Measurements from ENCODE around the gene RFX8.
"Not testable (repeated sequence)": the region's sequence is repeated elsewhere in the genome, so short reads cannot be mapped to it uniquely, and the experiment has no call there.

RFX8 gene

DNA sequence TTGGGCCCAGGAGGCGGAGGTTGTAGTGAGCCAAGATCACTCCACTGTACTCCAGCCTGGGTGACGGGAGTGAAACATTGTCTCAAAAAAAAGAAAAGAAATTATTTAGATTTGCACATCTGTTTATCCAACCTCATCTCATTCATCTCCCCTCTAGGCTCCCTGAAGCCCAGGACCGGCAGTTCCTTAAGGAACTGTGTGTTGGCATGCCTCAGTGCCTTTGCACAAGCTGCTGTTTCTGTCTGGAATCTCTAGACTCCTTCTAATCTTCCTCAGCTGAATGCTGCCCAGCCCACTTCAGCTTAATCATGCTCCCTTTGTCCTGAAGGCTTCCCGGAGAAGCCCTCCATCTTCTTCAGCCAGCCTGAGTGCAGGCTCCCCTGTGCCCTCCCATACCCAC lies 10.9 kb upstream of the RFX8 start:
- no peak for DNase-seq

DNA sequence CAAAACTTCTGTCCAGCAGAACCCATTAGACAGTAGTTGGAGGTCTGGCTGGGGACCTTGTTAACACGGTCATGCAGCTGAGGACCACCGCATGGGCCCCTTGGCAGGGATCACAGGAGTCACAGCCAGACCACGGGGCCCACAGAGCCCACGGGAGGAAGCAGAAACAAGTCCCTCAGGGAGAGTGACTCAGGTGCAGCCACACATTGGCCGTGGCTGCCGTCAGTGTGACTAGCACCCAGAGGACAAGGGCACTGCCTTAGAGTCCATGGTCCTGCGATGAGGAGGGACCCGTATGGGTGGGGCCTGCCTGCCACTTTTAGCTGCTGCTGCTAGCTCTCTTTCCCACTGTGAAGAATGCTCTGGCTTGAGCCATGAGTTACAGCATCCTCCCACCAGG lies 5.9 kb upstream of the RFX8 start:
- no peak for DNase-seq

DNA sequence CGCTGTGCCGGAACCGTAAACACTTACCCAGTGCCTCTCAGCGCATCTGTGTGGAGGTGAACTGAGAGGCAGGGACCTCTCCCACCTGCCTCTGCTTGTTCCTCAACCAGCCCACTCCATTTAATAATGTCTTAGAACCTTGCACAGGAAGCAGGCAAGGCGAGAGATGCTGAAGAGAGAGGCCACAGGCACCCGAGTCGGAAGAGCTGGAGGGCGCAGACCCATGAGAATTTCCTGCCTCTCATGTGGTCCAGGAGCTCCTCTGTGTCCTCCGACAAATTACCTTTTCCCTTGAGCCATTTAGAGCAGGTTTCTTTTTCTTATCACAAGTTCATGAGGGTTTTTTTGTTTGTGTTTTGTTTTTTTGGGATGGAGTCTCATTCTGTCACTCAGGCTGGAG lies 4.9 kb upstream of the RFX8 start:
- no peak for DNase-seq

DNA sequence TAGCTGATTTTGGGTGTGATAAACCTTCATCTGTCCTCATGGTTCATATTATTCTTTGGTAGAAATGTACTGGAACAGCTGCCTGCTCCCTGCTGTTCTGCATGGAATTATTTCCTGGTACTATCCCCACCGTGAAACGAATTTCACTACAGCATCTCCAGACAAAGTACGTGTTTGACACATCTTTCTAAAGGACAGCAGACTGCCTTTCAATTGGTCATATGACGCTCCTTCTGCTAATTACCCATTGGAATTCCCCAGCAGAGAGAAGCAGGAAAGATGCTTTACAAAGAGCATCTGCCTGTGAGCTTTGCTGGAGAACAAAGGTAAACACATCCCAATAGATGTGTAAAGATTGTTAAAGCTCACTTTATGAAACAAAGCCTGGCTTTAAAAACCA lies 4.4 kb upstream of the RFX8 start:
- no peak for DNase-seq

DNA sequence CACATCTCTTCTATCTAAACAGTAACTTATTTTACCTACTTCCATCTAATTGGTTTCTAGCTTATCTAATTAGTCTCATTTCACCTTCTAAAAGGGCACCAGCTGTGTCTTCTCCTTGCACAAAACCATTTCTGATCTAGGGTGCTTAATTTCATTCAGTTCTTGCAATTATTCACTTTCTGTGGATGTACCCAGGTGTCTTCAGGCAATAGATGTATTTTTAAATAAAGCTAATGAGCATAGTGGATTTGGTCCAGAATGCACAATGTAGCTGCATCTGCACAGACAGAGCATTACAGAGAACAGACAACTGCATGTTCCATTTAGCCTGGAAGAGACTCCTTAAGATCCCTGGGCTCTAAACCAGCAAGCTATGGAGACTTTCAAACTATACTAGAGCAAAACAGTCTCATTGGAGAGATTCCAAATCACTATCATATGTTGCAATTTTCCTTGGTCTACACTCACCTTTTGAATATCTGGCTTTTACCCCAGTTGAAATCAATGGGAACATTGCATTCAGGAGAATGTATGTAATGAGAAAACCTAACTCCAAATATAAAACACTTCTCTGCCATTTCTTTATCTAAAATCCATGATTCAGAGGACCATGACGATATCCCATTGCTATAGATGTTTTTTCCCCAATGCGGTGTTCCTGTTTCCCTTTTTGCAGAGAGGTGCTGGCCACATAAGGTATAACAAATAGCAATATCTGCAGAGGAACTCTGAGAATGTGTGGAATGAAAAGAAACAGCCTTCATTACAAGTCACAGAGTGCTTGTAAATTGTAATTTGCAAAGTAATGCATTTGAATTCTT lies 3.5 kb upstream of the RFX8 start:
- DNase-seq, result no peak

DNA sequence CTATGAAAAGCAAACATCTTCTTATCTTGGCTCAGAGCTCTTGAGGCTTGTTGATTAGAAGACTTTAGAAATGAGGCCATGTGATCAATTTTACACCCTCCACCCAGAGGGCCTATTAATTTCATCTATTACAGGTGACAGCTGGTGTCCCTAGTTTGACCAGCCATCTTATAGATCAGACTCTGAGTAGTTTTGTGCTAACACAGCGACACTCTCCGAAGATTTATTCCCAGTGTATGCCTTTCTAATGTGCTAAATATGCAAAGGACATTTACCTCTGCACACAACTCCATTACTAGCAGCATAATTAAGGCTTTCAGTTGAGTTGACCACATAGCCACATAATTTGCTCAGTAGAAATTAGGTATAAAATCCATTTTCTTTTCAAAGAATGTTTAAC lies 2.6 kb upstream of the RFX8 start:
- no peak for DNase-seq

- DNase-seq, result no peak
These were observed 1.8 kb upstream of the RFX8 start for GRCh38 chr2:101476605-101477208.

- no peak for DNase-seq
These were observed 806 bp downstream of the RFX8 start for GRCh38 chr2:101473911-101474701.

- DNase-seq, result no peak
These were observed 1.4 kb downstream of the RFX8 start for GRCh38 chr2:101473591-101473910.

DNA sequence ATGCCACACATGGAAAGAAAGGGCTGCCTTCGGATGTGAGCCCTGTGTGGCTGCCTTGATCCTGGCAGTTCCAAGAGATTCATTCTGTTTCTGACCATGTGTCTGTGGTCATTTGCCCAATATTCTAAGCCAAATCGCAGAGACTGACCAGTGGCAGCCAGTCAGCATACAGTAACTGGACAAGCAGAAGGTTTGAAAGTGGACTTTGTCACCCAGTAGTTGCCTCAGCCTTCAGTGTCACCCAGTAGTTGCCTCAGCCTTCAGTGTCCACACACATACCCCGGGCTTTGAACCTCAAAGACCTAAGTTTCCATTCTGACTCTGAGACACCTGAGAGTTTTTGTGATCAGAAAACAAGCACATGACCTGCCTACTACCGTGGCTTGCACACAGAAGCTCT lies 5.0 kb downstream of the RFX8 start:
- DNase-seq, result no peak

DNA sequence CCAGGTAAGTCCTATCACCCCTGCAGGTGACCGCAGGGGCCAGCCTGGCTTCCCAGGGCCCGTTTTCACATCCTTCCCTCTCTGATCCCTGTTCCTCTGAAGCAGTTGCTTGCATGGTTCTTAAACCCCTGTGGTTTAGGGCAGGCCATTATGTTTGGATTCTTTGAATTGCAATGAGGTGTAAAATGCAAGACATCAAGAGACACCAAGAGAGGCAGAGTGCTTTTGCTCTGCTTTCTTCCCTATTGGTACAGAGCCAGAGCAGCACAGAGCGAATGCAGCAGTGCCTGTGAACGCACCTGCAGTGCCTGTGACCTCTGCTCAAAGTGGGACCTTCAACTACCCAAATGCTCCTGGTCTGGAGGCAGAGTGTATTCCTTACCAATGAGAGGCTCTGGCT lies 7.6 kb downstream of the RFX8 start:
- no peak for DNase-seq

DNA sequence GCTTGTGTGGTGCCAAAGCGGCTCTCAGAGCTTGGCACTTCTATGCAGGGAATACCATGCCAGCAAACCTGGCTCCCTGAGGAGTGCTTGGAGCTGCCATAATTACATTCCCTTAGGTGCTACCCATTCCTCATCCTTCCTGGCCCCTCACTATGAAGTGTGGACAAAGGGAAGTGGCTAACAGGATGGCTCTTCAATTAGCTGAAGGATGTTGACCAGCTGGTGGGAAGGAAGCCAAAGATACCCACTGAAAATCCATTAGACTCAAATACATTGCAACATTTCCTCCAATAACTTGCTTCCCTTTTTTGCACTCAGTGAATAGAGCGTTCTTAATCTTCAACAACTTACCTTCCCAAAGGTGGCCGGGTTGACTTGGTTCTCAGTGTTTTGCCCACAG lies 8.5 kb downstream of the RFX8 start:
- peak; percentile 16 for DNase-seq

DNA sequence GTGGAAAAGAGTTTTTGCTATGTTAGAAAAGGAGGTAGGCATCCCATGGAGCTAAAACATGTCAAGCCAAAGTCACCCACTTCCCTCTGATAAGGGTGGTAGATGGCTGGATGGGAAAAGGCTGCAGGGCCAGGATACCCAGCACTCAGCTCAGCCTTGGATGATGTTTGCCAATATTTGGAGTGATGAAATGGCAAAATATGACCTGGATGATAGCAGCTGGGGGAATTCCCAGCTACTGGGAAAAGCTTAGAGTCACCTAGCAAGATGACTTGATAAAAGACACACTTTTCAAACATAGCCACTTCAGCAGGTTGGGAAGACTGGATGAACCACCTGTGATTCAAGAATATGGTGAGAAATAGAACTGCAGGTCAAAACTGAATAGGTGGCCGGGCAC lies 10.1 kb downstream of the RFX8 start:
- DNase-seq, result no peak

DNA sequence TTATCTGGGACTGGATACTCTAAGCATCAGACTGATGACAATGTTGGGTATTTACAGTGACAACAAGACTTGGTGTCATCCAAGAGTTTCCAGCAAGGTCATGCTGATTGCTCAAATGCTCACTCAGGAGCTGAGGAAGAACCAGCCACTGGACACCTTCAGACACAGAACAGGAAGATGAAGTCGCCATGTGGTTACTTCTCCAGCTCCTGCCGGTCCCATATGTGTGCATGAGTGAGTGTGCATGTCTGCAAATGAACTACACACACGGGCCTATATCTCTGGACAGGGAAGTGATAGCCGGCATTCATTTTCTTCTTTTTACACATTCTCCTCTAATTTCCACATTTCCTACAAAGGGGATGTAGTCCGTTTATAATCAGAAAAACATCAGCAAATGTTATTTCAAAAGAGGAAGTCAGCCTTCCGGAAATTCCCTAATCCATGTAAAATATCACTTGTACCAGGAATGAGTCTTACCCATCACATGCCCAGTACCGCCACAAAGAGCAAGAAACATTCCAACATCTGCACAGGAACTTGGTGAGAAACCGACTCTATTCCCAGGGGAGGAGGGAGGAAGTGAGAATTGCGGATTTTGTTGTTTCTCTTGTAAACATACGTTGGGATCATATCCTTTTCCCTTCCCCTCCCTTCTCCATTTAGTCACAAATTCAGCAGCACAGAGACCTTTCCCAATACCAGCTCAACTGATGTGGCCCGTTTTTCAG lies 10.8 kb downstream of the RFX8 start:
- no peak for DNase-seq

DNA sequence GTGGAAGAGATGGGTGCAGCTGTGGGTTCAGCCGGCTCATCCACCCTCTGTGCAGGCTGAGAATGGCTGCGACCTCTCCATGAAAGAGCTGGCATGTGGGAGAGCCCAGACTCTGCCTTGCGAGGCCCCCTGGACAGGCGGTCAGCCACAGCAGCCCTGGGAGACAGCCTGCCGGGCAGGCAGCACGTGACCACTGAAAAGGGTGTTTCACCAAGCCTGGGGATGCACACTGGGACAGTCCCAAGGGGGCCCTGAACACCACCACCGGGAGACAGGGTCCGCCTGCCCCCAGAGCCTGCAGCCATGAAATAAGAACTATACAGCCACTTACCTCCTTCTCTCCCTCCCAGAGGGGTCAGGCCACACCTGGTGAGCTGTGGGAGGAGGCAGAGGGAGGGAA lies 11.5 kb downstream of the RFX8 start:
- DNase-seq, result no peak

- DNase-seq, result no peak
These were observed 13.5 kb downstream of the RFX8 start for GRCh38 chr2:101461381-101461780.

DNA sequence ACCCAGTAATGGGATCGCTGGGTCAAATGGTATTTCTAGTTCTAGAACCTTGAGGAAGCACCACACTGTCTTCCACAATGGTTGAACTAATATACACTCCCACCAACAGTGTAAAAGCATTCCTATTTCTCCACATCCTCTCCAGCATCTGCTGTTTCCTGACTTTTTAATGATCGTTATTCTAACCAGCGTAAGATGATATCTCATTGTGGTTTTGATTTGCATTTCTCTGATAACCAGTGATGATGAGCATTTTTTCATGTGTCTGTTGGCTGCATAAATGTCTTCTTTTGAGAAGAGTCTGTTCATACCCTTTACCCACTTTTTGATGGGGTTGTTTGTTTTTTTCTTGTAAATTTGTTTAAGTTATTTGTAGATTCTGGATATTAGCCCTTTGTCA lies 20.5 kb downstream of the RFX8 start:
- not testable (repeated sequence) for DNase-seq

GRCh38 chr2:101450965-101451364 lies 23.9 kb downstream of the RFX8 start:
- no peak for DNase-seq

- no peak for DNase-seq
These were observed 28.0 kb downstream of the RFX8 start for GRCh38 chr2:101446869-101447268.

DNA sequence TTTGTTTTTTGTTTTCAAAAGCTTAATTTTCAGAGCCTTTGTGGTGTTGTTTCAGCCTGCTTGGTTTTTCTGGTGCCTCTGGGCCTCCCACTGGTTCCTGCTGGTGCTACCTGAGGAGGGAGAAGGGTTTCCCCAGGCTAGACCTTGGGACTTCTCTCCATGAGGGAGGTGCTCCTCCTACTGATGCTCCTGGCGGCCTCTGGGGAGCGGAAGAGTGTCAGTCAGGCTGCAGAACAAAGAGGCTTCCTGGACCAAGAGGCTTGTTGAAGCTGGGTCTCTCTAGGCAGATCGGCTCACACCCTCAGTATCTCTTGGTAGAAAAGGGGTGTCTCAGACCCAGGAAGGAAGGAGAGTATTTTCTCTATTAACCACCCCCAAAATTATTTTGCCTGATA lies 32.2 kb downstream of the RFX8 start:
- no peak for DNase-seq

DNA sequence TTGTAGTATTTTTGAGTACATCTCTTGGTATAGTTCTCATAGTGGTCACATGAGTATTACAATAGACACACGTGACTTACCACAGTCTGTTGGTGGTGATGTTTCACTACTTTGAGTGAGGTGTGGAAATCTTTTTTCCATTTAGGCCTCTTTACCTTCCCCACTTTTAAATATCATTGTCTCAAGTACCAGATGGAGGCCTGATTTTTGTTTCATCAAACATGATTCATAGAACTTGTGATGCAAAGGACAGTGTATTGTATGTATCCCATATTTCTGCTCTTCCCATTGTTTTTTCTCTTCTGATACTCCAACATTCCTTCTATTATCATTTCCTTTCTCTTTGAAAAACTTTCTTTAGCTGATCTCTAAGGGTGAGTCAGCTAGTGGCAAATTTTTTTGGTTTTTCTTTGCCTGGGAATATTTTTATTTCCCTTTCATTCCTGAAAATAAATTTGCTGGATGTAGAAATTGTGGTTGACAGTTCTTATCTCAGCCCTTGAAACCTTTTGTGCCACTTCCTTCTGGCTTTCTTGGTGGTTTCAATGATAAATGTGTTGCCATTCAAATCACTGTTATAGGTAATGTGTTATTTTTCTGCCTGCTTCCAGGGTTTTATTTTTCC lies 32.8 kb downstream of the RFX8 start:
- no peak for DNase-seq

DNA sequence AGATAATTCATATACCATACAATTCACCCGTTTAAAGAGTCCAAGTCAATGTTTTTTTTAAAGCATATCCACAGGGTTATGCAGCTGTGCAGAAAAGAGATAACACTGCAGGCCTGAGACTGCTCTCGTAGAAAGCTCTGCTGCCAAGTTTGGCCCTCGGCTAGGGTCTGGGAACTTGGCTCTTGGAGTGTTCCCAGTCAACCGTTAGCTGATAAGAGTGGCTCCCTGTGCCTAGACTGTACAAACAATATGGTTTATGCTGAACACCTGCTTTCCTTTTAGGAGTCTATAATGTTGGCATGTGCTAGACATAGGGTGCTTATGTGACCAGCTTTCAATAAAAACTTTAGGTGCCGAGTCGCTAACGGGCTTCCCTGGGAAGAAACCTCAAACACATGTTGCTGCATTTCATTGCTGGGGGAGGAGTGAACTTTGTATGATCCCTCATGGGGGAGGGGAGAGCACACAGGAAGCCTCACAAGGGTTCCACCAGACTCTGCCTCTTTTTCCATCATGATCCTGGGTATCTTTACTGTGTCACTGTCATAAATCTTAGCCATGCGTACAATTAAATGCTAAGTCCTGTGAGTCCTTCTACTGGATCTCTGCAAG lies 34.7 kb downstream of the RFX8 start:
- no peak for DNase-seq

GRCh38 chr2:101439716-101440115 lies 35.2 kb downstream of the RFX8 start:
- no peak for DNase-seq
